ENCODE measurements around the gene DOCK9. TPM values are rescaled to one million over a fixed set of nuclear protein-coding genes. Genes with fewer than 3 reads are reported as not detected.

DOCK9 gene
- polyA plus RNA-seq, 3 donors, result 0.01 TPM; not detected in 2

- peak overlapping the region in 1 of 7 donors; percentile 65 for H3K27ac Mint-ChIP-seq
- H3K4me3 Mint-ChIP-seq, result no peak overlapping the region
- H3K27me3 Mint-ChIP-seq (ENCODE audit: low read depth in 3 of 3), result peaks cover 4 to 14% (median 4%) of the 10 kb centered on the region in 3 donors
- intact Hi-C loops (cut with micrococcal nuclease), result no loop called here
- H3K36me3 Mint-ChIP-seq, result no peaks in the 10 kb centered on the region
- H3K4me1 Mint-ChIP-seq, result peaks cover 3% of the 10 kb centered on the region
- Histone ChIP-seq H3K9me3 (replicated peaks in 1 of 2; ENCODE audit: control insufficient read depth in 1 of 2, insufficient read depth in 1 of 2, low read length in 2 of 2) (no peaks in the 10 kb centered on the region), H3K4me3 (replicated peaks in 1 of 3; ENCODE audit: low read depth in 2 of 3, low read length in 3 of 3) (no peak overlapping the region), H3K9ac (ENCODE audit: insufficient read depth, low read length, poor library complexity, severe bottlenecking) (no peak overlapping the region), H3K4me1 (ENCODE audit: control insufficient read depth in 1 of 2, insufficient read depth in 2 of 2, low read length in 2 of 2) (no peaks in the 10 kb centered on the region), H3K27me3 (ENCODE audit: control insufficient read depth in 2 of 2, insufficient read depth in 2 of 2, low read length in 2 of 2) (peaks cover 2 to 6% of the 10 kb centered on the region in 2 donors), H3K36me3 (replicated peaks in 1 of 2; ENCODE audit: control insufficient read depth in 1 of 2, insufficient read depth in 2 of 2, low read length in 2 of 2) (no peaks in the 10 kb centered on the region), H3K4me2 (replicated peaks; ENCODE audit: extremely low read depth, low read length, poor library complexity, severe bottlenecking) (no peak overlapping the region), H3K27ac (ENCODE audit: low read depth in 1 of 2, low read length in 2 of 2) (no peak overlapping the region), H3K79me2 (ENCODE audit: insufficient read depth, low read length) (no peaks in the 10 kb centered on the region), H4K20me1 (ENCODE audit: insufficient read depth, low read length) (no peaks in the 10 kb centered on the region), H2AFZ (ENCODE audit: insufficient read depth, low read depth, low read length, poor library complexity, severe bottlenecking) (no peak overlapping the region)
- no peak for TF ChIP-seq CTCF (IDR thresholded peaks at IDR 0.05)
- DNase-seq, result no peak
- H3K9me3 Mint-ChIP-seq, result peaks cover 0 to 2% (median 0%) of the 10 kb centered on the region in 7 donors
- WGBS (ENCODE audit: insufficient coverage), result 56% methylated on average over 4 of the region's 9 CpGs
Observed at GRCh38 chr13:98821372-98822224, 156.3 kb downstream of the DOCK9 start.

- H3K27me3 ChIP-seq (ENCODE audit: control insufficient read depth in 2 of 2, insufficient read depth in 2 of 2, low read length in 2 of 2), result peaks cover 0 to 2% of the 10 kb centered on the region in 2 donors
- H3K27ac Mint-ChIP-seq, result no peak overlapping the region
- intact Hi-C loops (cut with micrococcal nuclease), result no loop called here
- H3K4me1 Mint-ChIP-seq, result peaks cover 3% of the 10 kb centered on the region
- no peaks in the 10 kb centered on the region for H4K20me1 ChIP-seq (ENCODE audit: insufficient read depth, low read length)
- H3K4me3 Mint-ChIP-seq, result no peak overlapping the region
- no peak for TF ChIP-seq CTCF (IDR thresholded peaks at IDR 0.05)
- no peaks in the 10 kb centered on the region for H3K36me3 Mint-ChIP-seq
- no peaks in the 10 kb centered on the region for H3K36me3 ChIP-seq (replicated peaks in 1 of 2; ENCODE audit: control insufficient read depth in 1 of 2, insufficient read depth in 2 of 2, low read length in 2 of 2)
- no peak overlapping the region for H3K4me3 ChIP-seq (replicated peaks in 1 of 3; ENCODE audit: low read depth in 2 of 3, low read length in 3 of 3)
- H3K9me3 ChIP-seq (replicated peaks in 1 of 2; ENCODE audit: control insufficient read depth in 1 of 2, insufficient read depth in 1 of 2, low read length in 2 of 2), result no peaks in the 10 kb centered on the region
- no peak overlapping the region for H3K4me2 ChIP-seq (replicated peaks; ENCODE audit: extremely low read depth, low read length, poor library complexity, severe bottlenecking)
- H3K79me2 ChIP-seq (ENCODE audit: insufficient read depth, low read length), result no peaks in the 10 kb centered on the region
- no peak overlapping the region for H3K9ac ChIP-seq (ENCODE audit: insufficient read depth, low read length, poor library complexity, severe bottlenecking)
- 33% methylated on average over 1 of the region's 3 CpGs for WGBS (ENCODE audit: insufficient coverage)
- H3K27ac ChIP-seq (ENCODE audit: low read depth in 1 of 2, low read length in 2 of 2), result no peak overlapping the region
- peaks cover 7 to 11% (median 7%) of the 10 kb centered on the region in 3 donors for H3K27me3 Mint-ChIP-seq (ENCODE audit: low read depth in 3 of 3)
- H3K4me1 ChIP-seq (ENCODE audit: control insufficient read depth in 1 of 2, insufficient read depth in 2 of 2, low read length in 2 of 2), result no peaks in the 10 kb centered on the region
- H2AFZ ChIP-seq (ENCODE audit: insufficient read depth, low read depth, low read length, poor library complexity, severe bottlenecking), result no peak overlapping the region
- peaks cover 0 to 3% (median 0%) of the 10 kb centered on the region in 7 donors for H3K9me3 Mint-ChIP-seq
- no peak for DNase-seq
Observed at GRCh38 chr13:98820744-98821371, 157.0 kb downstream of the DOCK9 start.

Data from CD14-positive monocyte (primary cell).